Measurements from ENCODE around the gene MFSD11.
"Not testable (repeated sequence)": the region's sequence is repeated elsewhere in the genome, so short reads cannot be mapped to it uniquely, and the experiment has no call there.

MFSD11 gene

GRCh38 chr17:76806151-76806550 lies 68.2 kb downstream of the MFSD11 start:
- not testable (repeated sequence) for DNase-seq

DNA sequence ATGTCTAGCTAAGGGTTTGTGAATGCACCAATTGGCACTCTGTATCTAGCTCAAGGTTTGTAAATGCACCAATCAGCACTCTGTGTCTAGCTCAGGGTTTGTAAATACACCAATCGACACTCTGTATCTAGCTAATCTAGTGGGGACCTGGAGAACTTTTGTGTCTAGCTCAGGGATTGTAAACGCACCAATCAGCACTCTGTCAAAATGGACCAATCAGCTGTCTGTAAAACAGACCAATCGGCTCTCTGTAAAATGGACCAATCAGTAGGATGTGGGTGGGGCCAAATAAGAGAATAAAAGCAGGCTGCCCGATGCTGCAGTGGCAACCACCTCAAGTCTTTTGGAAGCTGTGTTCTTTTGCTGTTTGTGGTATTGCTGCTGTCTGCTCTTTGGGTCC lies 68.8 kb downstream of the MFSD11 start:
- DNase-seq = not testable (repeated sequence)

DNA sequence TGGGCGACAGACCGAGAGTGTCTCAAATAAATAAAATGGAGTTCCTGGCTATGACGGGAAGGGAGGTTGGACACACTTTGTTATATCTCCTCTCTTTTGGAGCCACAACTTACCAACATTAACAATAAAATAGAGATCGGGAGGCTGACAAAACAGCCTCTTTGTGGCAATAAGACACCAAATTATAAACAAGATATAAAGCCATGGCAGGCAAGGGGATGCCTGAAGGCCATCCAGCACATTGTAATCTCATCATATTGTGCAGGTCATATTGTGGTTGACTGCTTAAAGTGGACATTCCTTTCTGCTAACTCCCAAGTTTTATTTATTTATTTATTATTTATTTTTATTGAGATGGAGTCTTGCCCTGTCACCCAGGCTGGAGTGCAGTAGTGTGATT lies 70.4 kb downstream of the MFSD11 start:
- DNase-seq = no peak

DNA sequence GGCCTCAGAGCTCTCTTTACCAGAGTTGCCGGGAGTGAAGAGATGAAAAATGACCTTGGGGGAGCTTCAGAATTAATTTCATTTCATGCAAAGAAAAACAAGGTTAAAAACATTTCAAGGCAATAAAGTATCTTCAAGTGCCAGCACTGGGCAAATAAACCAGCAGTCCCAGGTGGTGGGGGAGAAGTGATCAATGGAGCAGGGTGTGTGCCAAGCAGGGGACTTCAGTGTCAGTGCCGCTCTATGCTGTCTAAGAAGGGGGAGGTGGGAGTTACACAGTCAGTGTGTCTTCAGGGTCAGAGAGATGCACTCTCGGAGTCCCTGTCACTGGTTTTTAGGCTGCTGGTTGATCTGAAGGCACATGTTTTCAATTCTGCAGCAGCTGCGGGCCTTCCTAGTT lies 73.0 kb downstream of the MFSD11 start:
- DNase-seq = no peak

DNA sequence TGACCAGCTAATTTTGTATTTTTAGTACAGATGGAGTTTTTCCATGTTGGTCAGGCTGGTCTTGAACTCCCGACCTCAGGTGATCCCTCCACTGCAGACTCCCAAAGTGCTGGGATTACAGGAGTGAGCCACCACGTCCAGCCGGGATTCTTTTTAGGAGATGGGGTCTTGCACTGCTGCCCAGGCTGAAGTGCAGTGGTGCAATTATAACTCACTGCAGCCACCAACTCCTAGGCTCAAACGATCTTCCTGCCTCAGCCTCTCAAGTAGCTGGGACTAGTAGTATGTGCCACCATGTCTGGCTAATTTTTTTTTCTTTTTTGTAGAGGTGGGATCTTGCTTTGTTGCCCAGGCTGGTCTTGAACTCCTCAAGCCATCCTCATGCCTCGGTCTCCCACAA lies 73.9 kb downstream of the MFSD11 start:
- no peak for DNase-seq

DNA sequence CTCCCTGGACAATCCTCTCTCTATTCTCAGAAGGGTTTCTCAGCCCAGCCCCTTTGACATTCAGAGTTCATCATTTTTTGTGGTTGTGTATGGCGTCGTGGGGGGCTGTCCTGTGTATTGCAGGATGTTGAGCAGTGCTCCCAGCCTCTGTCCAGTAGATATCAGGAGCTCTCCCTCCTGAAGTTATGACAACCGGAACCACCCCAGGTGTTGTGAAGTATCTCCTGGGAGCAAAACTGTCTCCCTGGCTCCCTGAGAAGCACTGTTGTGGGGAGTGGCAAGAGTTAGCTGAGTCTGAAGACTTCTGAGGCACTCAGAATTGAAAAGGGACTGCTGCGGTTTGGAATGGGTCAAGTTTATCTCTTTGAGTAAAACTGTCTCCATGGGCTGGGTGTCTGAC lies 74.3 kb downstream of the MFSD11 start:
- DNase-seq = no peak

- DNase-seq = no peak
Measured at GRCh38 chr17:76812968-76813367, 75.0 kb downstream of the MFSD11 start.

DNA sequence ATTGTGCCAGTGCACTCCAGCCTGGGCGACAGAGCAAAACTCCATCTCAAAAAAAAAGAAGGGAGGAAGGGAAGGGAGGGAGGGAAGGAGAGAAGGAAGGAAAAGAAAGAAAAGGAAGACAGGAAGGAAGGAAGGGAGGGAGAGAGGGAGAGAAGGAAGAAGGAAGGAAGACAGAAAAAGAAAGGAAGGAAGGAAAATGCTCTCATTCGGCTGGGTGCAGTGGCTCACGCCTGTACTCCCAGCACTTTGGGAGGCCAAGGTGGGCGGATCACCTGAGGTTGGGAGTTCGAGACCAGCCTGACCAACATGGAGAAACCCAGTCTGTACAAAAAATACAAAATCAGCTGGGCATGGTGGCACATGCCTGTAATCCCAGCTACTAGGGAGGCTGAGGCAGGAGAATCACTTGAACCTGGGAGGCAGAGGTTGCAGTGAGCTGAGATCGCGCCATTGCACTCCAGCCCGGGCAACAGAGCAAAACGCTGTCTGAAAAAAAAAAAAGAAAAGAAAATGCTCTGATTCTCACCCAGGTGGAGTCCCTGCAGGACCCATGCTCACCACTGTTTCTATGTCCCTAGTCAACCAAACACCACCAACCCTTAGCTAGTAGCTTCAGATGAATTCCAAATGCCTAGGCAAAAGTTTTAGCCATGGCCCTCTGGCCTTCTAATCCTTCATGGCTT lies 78.1 kb downstream of the MFSD11 start:
- DNase-seq = not testable (repeated sequence)

- DNase-seq = peak; percentile 61
Measured at GRCh38 chr17:76816590-76817135, 78.7 kb downstream of the MFSD11 start.

DNA sequence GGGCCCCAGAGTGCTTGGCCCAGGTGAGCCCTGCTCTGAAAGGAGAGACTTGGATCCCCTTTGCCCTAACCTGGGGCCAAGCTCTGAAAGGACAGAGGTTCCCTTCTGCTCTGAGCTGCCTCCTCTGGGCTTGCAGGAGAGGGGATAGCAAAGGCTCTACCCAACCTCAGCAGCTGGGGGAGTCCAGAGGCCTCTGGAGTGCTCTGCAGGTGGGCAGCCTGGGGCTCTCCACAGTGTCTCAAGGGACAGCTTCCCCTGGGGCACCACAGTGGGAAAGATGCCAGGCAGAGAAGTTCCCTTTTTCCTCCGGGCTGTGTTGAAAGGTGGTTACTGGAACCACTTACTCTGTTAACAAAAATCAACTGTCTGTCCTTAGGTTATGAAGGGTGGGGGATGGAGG lies 82.1 kb downstream of the MFSD11 start:
- no peak for DNase-seq

- no peak for DNase-seq
Measured at GRCh38 chr17:76820561-76820960, 82.6 kb downstream of the MFSD11 start.

DNA sequence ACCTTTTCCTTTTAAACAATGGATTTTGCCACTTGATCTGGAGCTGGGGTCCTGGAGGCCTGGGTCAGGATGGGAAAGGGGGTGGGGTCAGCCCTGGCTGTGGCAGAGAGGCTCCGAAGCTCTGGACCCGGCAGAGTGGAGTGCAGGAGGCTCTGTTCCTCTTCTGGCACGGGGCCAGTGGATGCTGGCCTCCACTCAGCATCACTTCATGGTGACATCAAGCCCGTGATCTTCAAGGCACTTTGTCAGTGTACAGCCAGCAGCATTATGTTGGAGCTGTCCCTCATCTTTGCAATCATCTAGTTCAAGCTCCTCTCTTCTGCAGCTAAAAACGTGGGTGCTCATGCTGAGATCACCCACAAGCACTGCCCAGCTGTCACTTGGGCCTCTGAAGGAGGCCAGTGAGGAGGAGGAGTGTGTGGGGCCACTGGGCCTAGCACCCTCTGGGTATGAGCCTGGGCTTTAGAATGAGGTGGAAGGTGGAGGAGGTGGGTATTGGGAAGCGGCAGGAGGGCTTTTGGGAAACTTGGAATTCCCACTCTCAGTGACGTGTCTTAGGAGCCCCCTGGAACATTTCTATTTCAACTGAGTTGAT lies 84.4 kb downstream of the MFSD11 start:
- no peak for DNase-seq

GRCh38 chr17:76824093-76824492 lies 86.2 kb downstream of the MFSD11 start:
- no peak for DNase-seq

GRCh38 chr17:76826330-76827068 lies 88.6 kb downstream of the MFSD11 start:
- DNase-seq = no peak

- no peak for DNase-seq
Measured at GRCh38 chr17:76827736-76828135, 89.8 kb downstream of the MFSD11 start.

All from activated CD8-positive, alpha-beta memory T cell treated with anti-CD3 and anti-CD28 coated beads, Interleukin-2, amount 50 U/mL, for 4 hours (primary cell).